Measurements from ENCODE around the gene ECPAS.
"Not testable (repeated sequence)": the region's sequence is repeated elsewhere in the genome, so short reads cannot be mapped to it uniquely, and the experiment has no call there.

Gene ECPAS

DNA sequence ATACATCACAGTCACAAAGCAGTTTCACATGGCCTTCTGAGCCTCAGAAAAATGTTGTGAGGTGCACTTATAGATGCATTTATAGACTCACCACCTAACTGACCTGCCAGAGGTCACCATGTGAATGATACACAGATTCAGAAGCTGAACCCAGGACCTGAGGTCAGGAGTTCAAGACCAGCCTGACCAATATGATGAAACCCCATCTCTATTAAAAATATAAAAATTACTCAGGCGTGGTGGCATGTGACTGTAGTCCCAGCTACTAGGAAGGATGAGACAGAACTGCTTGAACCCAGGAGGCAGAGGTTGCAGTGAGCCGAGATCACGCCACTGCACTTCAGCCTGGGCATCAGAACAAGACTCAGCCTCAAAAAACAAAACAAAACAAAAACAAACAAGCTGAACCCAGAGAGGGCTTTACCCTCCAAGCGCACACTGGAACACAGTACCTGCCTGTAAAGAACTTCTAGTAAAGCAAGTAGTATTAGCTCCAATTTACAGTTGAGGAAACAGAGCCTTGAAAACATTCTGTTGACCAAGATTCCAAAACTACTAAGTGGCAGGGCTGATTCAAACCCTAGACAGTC, 16.3 kb downstream of the ECPAS start:
- DNase-seq (ENCODE audit: low read depth in 2 of 2): no peak

DNA sequence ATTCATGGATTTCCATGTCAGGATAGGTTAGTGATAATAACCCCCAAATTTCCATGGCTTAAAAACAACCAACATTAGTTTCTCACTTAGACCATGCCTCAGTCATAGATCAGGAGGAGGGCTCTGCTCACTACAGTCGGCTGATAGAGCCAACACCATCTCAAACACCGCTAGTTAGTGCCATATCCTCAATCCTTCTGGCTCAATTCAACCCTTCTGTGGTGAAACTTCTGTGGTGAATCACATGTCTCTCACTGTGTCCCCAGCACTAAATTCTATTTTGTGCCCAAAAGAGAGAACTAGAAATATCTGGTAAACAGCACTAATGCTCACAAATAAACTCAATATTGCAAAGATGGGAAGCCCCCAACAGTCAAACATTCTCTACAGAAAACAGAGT, 21.1 kb downstream of the ECPAS start:
- no peak for DNase-seq (ENCODE audit: low read depth in 2 of 2)

DNA sequence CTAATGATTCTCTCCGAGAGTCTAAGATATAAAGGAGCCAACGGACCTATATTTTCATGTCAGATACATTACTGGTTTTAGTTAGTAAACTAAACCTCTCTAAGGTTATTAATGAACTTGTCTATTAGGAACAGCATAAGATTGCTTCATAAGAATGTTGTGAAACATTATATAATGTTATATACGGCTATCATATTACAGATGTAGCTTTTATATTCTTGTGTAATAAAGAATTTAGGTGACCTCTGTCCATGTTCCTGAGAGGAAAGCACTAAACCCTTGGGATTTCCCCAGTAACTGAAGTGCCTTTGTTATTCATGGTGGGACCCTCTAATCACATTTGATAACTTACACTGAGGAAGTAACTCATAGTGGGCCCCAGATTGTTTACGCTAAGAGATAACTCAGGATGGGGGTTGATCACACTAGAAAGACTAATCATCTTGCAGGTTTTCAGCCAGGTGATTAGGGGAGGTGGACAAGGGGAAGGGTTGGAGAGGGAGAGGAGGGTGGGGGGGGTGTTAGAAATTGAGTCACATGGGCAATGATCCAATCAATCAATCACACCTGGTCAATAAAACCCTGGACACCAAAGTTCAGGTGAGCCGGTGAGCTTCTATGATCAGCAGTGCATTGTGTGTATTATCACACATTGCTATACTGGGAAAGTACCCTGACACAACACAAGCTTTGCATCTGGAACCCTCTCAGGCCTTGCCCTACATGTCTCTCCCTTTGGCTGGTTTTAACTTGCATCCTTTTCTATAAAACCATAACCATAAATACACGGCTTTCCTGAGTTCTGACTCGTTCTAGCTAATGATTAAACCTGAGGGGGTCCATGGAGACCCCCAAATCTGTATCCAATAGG, 25.8 kb downstream of the ECPAS start:
- DNase-seq (ENCODE audit: low read depth in 2 of 2): no peak

DNA sequence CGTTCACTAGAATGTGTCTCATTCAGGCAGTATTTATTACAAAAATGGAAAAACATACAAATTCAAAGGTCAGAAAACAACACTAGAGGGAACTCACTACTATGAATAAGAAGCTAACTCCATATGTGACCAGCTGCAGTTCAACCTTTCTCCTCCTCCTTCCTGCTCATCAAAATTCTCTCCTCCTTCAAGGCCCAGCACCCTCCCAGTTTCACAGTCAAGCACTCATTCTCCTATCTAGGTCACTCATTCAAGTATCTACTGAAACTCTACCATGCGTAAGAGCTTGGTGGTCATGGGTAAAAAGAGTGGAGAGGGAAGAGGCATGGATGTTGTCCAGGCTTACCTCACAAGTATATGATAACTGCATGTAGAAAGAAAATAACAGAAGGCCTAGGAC, 27.7 kb downstream of the ECPAS start:
- no peak for DNase-seq (ENCODE audit: low read depth in 2 of 2)

DNA sequence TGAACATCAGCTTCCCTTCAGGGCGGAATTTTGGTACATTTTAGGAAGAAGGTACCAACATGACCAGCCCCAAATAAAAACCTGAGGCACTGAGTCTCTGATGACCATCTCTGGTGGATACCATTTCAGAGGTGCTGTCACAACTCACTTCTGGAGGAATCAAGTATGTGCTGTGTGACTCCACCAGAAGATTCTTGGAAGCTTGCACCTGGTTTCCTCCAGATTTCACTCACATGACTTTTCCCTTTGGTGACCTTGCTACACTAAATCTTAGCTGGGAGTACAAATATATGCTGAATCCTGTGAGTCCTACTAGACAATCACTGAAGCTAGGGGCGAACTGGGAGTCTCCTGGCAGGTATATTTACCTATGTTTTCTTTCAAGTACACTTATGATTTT, 28.5 kb downstream of the ECPAS start:
- no peak for DNase-seq (ENCODE audit: low read depth in 2 of 2)

DNA sequence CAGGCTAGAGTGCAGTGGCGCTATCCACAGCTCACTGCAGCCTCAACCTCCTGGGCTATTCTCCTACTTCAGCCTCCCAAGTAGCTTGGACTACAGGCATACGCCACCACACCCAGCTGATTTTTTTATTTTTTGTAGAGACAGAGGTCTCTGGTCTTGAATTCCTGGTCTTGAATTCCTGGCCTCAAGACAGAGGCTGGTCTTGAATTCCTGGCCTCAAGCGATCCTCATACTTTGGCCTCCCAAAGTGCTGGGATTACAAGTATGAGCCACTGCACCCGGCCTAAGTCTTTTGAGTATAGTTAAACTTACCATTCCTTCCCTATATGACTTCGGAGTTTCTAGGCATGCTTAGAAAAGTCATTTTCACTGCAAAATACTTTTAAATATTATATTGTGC, 29.4 kb downstream of the ECPAS start:
- no peak for DNase-seq (ENCODE audit: low read depth in 2 of 2)

DNA sequence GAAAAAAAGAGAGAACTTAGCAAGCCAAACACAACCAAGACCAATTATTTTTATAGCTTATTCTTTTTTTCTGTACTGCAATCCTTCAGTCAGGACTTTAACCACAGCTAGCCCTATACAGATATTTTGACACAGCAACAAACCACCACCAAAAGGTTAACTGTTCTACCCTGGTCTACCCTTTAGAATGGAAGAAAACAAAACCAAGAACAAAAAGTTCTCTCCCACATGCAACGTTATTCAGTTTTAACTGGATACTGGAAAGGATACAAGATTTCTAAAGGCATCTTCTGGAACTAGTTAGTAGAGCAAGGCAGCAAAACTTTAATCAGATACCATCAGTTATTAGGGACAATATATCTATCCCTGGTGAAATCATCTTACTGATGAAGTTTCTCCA, 32.6 kb downstream of the ECPAS start:
- no peak for DNase-seq (ENCODE audit: low read depth in 2 of 2)

DNA sequence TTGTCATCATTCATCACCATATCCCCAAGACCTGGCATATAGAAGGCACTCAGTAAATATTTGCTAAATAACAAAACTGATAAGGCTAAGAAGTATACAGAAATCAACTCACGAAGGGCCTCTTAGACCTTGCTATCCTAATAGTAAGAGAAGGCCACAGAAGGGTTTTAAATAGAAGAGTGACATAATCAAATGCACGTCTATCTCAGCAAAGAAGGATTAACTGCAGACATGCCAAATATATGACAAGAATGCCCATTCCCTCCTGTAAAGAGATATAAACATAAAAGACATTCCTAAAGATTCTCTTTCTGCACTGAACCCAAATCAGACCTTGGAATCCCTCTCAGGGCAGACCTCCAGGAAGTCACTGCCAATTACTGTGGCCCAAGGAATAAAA, 34.1 kb downstream of the ECPAS start:
- no peak for DNase-seq (ENCODE audit: low read depth in 2 of 2)

DNA sequence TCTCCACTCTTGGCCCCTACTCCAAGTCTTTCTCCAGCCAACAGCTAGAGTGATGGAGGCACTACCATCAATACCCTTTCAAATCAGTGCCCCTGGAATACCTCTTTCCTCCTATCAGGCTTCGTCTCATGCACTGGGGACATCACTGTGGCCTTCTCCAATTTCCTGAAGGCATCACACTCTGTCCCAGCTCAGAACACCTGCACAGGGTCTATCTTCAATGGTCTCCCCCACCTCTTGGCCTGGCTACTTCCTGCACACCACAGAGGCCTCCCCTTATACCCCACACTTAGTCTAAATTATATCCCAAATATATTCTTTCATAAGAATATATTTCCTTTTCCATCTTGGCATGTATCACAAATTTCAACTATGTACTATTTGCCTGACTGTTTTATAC, 34.5 kb downstream of the ECPAS start:
- no peak for DNase-seq (ENCODE audit: low read depth in 2 of 2)

DNA sequence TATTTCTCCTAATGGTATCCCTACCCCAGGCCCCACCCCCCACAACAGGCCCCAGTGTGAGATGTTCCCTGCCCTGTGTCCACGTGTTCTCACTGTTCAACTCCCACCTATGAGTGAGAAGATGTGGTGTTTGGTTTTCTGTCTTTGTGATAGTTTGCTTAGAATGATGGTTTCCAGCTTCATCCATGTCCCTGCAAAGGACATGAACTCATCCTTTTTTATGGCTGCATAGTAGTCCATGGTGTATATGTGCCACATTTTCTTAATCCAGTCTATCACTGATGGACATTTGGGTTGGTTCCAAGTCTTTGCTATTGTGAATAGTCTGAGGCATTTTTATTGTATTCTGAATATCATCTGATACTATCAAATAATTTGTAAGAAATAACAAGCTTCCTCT, 38.4 kb downstream of the ECPAS start:
- not testable (repeated sequence) for DNase-seq (ENCODE audit: low read depth in 2 of 2)

DNA sequence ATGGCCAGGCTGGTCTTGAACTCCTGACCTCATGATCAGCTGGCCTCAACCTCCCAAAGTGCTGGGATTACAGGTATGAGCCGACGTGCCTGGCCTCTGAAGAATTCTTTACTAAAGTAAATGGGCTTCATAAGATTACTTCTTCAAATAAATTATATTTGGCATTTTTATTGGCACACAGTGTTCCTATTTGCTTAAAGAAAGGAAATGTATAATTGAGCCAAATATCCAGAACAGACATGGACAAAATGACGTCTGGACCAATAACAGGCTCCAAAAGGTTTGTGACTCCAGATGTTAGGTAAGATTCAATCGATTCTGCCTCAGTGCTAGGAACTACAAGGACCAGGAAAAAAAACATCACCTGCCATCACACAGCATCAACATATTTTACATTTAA, 40.7 kb downstream of the ECPAS start:
- no peak for DNase-seq (ENCODE audit: low read depth in 2 of 2)

DNA sequence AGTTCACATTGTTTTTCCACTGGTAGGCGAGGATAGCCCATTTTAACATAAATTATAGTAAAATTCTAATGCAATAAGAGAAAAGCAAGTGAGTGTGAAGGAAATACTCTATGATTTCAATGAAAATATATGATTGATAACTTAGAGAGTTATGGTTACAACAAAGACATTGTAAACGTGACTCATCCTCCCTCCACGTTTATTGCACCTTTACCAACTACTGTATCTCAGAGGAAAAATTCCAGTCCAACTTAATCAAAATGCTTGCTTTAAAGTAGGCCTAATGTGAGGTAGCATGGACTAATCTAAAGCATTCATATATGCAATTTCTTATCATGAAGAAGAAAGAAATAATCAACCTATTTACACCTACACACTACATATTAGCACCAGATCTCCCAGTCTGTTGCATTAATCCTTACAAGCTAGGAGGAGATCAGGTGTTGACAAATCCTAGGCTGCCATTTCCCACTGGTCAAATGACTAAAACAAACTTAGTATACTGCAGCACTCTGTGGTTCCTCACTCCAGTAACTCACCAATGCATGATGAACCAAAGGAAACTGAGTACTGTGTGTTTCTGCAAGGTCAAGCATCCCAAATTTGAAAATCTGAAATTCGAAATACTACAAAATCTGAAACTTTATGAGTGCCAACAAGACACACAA, 41.7 kb downstream of the ECPAS start:
- DNase-seq (ENCODE audit: low read depth in 2 of 2): no peak

DNA sequence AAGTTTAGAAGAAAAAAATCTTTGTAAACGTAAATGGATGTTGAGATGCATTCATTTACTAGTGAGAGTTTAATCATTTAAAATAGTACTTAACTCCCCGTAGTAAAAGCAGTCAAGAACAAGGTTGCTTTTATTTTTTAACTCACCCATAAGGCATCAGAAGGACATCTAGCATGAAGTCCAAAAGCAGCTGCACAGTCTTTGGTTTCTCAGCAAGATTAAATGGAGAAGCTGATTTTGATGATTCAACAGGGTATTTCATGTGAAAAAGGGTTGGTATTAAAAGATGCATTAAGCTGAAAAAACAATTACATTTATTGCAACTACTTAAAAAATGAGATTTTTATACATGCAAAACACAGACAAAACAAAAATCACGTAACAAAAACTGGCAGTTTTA, 44.0 kb downstream of the ECPAS start:
- DNase-seq (ENCODE audit: low read depth in 2 of 2): no peak

DNA sequence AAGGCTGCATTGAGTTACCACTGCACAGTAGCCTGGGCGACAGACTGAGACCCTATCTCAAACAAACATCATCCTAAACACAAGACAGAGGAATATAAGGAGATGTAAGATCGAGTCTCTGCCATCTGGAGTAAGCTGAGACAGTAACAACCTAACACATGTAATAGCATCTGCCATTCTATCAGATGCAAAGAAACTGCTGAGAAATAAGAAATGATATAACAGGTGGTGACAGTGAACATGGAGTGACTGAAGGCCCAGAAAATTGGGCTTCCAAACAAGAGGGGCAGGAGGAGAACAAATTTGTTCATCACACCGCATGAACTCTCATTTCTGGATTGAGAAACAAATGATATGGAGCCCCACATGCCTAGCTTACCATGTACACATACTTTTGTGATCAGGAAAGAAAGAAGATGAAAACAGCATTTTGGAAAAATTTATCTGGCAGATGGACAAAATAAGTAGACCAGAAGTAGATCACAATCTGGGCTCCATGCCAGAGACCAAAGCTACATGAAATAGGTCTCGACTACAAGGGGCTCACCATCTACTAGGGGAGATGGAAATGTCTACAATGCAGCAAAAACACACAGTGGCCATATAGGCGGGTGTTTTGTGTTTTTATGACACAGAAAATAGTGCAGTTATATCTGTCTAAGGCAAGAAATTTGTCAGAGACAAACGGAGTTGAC, 45.5 kb downstream of the ECPAS start:
- no peak for DNase-seq (ENCODE audit: low read depth in 2 of 2)

DNA sequence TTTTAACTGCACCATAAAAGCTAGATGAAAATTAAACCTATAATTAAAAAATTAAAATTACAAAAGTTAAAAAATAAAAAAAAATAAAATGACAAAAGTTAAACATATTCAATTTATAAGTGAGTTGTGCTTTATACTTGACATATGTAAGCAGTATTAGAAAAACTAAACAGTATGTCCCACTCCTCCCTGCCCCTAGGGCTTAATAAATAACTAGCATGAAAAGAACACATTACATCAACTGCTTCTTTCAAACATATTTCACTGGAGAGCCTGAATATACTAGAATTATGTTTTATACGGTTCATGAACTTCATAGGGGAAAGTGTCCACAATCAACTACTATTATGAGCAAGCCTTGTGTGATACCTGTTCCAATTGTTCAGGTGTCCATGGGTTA, 47.6 kb downstream of the ECPAS start:
- no peak for DNase-seq (ENCODE audit: low read depth in 2 of 2)

DNA sequence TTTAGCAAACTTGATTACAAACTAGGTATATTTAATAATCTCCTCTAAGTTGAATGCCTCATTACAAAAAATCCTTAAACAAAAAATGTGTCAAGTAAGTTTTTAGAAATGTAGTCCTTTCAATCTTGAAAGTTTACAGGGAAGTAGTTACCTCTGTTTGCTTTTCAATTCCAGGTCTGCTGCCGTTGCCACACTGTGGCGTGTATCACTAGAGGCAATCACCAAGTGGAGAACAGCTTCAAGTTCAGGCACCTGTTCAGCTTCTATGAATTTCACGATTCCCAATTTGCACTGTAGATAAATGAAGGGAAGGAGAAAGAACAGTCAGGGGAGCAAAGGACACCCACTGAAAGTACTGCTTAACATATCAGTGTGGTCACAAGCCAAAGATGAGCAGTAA, 51.1 kb downstream of the ECPAS start:
- no peak for DNase-seq (ENCODE audit: low read depth in 2 of 2)

DNA sequence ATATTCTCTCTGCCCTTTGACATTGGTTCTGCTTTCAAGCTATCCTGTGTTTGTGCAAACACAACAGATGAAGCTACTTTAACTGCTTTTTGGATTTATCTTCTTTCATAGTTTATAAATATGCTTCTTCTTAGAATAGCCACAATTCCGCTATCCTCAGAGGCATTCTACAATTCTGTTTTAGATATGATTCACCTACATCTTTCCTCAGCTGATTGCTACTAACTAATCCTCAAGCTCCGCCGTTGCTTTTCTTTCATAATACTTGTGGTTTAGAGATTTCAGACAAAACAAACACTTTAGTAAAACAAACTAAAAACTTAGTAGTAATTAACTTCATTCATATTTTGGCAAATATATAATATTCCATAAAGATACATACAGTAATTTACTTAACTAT, 52.5 kb downstream of the ECPAS start:
- no peak for DNase-seq (ENCODE audit: low read depth in 2 of 2)

DNA sequence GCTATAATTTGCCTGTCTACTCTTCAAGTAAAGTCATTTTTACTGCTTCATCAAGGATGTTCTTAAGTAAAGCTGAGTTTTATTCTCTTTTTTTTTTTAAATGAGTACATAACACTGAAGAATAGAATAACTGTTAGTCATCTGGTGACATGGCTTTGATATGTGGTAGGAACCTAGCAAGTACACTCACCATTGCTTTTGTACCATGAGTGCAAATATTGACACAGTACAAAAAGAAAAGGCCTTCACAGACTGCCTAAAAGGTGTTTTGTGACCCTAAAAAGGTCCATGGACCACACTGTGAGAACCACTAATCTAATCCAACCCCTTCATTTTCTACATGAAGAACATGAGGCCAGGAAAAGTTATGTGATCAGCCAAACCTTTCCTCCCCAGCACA, 55.0 kb downstream of the ECPAS start:
- no peak for DNase-seq (ENCODE audit: low read depth in 2 of 2)

DNA sequence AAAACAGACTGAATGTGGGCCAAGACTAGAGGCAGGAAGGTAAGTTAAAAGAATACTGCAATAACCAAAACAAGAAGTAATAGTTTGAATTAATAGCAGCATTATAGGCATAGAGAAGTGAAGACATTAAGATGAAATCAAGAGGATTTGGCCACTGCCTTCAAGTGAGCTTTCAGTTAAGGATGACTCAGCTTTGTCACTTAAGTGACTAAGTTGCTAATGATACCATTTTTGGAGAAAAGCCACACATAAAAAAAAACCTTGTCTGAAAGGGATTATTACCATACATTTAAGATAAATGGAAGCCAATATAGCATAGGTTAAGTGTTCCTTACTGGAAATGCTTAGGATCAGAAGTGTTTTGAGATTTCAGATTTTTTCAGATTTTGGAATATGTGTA, 57.0 kb downstream of the ECPAS start:
- no peak for DNase-seq (ENCODE audit: low read depth in 2 of 2)

DNA sequence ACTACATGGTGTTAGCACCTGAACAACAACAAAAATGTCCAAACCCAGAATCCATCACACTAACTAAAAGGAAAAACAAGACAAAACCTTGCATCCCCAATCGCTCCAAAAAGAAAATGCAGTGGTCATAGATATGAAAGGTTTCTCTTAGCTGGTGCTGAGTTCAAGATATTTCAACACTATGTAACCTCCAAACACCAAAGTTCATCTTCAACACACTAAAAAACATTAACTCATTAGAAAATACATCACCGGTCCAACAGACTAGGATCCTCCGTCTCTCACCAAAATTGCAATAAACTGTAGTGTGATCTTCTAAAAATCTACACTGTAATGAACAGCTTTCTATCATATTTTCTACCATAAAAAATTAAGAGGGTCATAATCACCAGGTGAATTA, 60.8 kb downstream of the ECPAS start:
- no peak for DNase-seq (ENCODE audit: low read depth in 2 of 2)

DNA sequence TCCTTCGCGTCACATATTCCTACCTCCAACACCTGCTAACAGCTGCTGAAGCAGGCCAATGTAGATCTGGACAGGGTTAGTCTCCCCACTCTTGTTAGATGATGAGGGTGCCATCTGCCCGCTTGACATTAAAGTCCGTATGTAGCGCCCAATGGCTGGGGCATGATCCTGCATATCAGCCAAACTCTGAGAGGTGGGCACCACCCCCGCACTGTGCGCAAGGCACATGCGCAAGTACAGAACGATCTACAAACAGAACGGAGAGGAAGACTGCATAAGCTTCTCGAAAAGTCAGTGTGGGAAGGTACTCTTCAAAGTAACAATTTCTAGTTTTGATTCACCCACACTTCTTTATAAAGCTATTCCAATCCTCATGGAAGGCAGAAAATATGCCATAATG, 69.8 kb downstream of the ECPAS start:
- no peak for DNase-seq (ENCODE audit: low read depth in 2 of 2)

DNA sequence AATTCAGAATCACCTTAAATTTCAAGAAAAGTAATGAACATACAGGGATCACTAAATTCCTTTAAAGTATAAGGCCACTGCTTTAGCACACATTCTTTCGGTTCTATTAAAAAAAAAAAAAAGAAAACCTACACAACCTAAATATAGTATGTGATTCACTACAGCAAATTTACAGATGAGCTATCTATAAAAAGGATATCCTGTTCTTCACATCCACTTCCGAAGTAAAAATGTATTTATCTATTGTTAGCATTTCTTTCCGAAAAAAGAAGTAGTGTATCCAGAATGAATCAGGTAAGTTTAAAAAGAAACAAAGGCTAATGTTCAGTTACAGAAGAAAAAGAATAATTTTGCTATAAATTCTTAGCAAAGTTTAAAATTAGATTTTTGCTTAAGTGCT, 70.2 kb downstream of the ECPAS start:
- no peak for DNase-seq (ENCODE audit: low read depth in 2 of 2)

DNA sequence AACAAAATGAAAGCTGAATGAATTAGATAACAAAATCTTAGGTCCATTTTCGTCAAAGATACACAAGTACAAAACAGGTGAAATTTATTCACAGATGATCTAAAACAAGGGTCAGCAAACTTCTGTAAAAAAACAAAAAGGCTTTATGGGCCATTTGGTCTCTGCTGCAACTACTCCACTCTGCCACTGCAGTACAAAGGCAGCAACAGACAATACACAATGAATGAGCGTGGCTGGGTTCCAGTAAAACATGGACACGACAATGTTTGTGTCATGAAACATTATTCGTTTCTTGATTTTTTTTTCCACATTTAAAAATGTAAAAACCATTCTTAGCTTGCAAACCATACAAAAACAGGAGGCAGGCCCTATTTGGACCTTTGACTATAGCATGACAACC, 71.9 kb downstream of the ECPAS start:
- no peak for DNase-seq (ENCODE audit: low read depth in 2 of 2)
